ENCODE measurements around the gene VPS37B.

GRCh38 chr12:122862110-122862634 is 33.8 kb downstream of the VPS37B start:
- TF ChIP-seq, protein P1, sequence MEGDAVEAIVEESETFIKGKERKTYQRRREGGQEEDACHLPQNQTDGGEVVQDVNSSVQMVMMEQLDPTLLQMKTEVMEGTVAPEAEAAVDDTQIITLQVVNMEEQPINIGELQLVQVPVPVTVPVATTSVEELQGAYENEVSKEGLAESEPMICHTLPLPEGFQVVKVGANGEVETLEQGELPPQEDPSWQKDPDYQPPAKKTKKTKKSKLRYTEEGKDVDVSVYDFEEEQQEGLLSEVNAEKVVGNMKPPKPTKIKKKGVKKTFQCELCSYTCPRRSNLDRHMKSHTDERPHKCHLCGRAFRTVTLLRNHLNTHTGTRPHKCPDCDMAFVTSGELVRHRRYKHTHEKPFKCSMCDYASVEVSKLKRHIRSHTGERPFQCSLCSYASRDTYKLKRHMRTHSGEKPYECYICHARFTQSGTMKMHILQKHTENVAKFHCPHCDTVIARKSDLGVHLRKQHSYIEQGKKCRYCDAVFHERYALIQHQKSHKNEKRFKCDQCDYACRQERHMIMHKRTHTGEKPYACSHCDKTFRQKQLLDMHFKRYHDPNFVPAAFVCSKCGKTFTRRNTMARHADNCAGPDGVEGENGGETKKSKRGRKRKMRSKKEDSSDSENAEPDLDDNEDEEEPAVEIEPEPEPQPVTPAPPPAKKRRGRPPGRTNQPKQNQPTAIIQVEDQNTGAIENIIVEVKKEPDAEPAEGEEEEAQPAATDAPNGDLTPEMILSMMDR (IDR thresholded peaks at IDR 0.05; ENCODE audit: low read length): no peak
- no peak for TF ChIP-seq EZH2phosphoT487 (IDR thresholded peaks at IDR 0.05; ENCODE audit: low read length)
- no peak for TF ChIP-seq EZH2 (optimal IDR thresholded peaks at IDR 0.05; ENCODE audit: low read depth, low read length)
